Stimulated activated naive B cell treated with anti-CD40 and anti-IgM and Interleukin-4, amounts not matched to agents 10 μg/mL and 1 μg/mL and 100 μg/mL, for 72 hours (primary cell): ENCODE data around the gene PRKN.

Experiments used
- ATAC-seq, 2 donors: fragments of 150-1000 bp; cut with Tn5 transposase; replicated peaks; 2 replicates each; pipeline ENCODE4 v1.10.0; 2021; ENCODE audit warnings: moderate library complexity in 1 of 2
- DNase-seq: peaks from one replicate; pipeline ENCODE4 v3.0.0; 2021
- H3K27ac Mint-ChIP-seq: one replicate; pipeline ENCODE4 v1.8.0; 2022; ENCODE audit warnings: mild to moderate bottlenecking, mixed read lengths
- H3K27me3 Mint-ChIP-seq, 2 donors: one replicate each; pipeline ENCODE4 v1.8.0; 2022; ENCODE audit warnings: mixed read lengths in 2 of 2
- H3K36me3 Mint-ChIP-seq, 2 donors: one replicate each; pipeline ENCODE4 v1.8.0; 2022; ENCODE audit warnings: mixed read lengths in 2 of 2, mild to moderate bottlenecking in 1 of 2
- H3K4me1 Mint-ChIP-seq, 2 donors: one replicate each; pipeline ENCODE4 v1.8.0; 2022; ENCODE audit warnings: mixed read lengths in 2 of 2, mild to moderate bottlenecking in 1 of 2
- H3K4me3 Mint-ChIP-seq, 2 donors: one replicate each; pipeline ENCODE4 v1.8.0; 2022; ENCODE audit warnings: mild to moderate bottlenecking in 2 of 2, mixed read lengths in 2 of 2, moderate library complexity in 1 of 2
- H3K9me3 Mint-ChIP-seq, 2 donors: one replicate each; pipeline ENCODE4 v1.8.0; 2022; ENCODE audit warnings: mixed read lengths in 2 of 2, mild to moderate bottlenecking in 1 of 2

PRKN gene

DNA sequence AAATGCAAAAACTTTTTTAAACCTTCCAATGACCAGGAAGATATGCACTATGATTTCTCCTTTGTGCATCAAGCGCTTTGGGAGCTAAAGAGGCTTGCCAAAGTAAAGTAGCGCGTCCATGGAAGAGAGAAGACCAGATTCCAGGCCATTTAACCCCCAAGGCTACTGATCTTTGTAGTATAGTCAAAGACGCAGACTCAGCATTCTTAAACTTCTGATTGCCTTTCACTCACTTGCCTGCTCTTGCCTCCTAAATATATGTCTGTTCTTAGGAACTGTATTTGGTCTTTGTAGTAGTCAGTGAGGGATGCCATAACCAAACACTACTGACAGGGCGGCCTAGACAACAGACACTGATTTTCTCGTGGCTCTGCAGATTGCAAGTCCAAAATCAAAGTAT is 426.4 kb downstream of the PRKN start:
- ATAC-seq, result no peak
- no peaks in the 10 kb centered on the region for H3K4me1 Mint-ChIP-seq

GRCh38 chr6:162294029-162294428 is 433.5 kb downstream of the PRKN start:
- DNase-seq (no peak), ATAC-seq (no peak)
- H3K36me3 Mint-ChIP-seq, result no peaks in the 10 kb centered on the region
- no peaks in the 10 kb centered on the region for H3K4me1 Mint-ChIP-seq
- H3K4me3 Mint-ChIP-seq, result no peak overlapping the region
- no peak overlapping the region for H3K27ac Mint-ChIP-seq
- no peaks in the 10 kb centered on the region for H3K27me3 Mint-ChIP-seq
- H3K9me3 Mint-ChIP-seq, result peaks cover 2 to 3% of the 10 kb centered on the region in 2 donors

More for the DNA sequence above, 426.4 kb downstream of the PRKN start:
- no peak overlapping the region for H3K27ac Mint-ChIP-seq
- H3K4me3 Mint-ChIP-seq, result no peak overlapping the region
- H3K9me3 Mint-ChIP-seq, result peaks cover 0 to 2% of the 10 kb centered on the region in 2 donors
- H3K27me3 Mint-ChIP-seq, result no peaks in the 10 kb centered on the region
- no peaks in the 10 kb centered on the region for H3K36me3 Mint-ChIP-seq
- DNase-seq, result no peak

DNA sequence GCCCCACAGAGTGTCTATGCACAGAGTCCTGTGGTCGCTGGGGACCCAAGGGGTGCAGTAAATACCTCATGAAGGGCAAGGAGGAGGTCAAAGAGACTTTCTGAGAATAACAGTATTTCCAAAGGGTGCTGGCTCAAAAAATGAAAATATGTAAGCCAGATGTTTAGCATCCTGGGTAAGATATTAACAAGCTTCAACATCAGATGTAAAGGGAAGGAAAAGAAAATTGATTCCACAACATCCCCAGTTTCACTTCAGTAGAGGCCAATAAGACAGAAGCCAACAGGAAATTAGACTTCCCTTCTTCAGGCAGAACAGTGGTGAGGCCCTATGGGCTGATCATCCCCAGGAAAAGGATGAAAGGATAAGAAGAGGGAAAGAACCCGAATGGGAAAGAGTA is 434.7 kb downstream of the PRKN start:
- no peak for DNase-seq
- Mint-ChIP-seq H3K27me3 (no peaks in the 10 kb centered on the region), H3K4me1 (no peaks in the 10 kb centered on the region), H3K4me3 (no peak overlapping the region), H3K9me3 (peaks cover 3% of the 10 kb centered on the region in 2 donors), H3K27ac (no peak overlapping the region), H3K36me3 (no peaks in the 10 kb centered on the region)
- no peak for ATAC-seq

GRCh38 chr6:162290846-162291465 is 436.6 kb downstream of the PRKN start:
- Mint-ChIP-seq H3K9me3 (peaks cover 3 to 5% of the 10 kb centered on the region in 2 donors), H3K4me1 (no peaks in the 10 kb centered on the region), H3K27me3 (no peaks in the 10 kb centered on the region)

GRCh38 chr6:162289972-162290371 is 437.6 kb downstream of the PRKN start:
- H3K27me3 Mint-ChIP-seq, result no peaks in the 10 kb centered on the region
- H3K27ac Mint-ChIP-seq, result no peak overlapping the region
- no peaks in the 10 kb centered on the region for H3K4me1 Mint-ChIP-seq

More at GRCh38 chr6:162290846-162291465, 436.6 kb downstream of the PRKN start:
- H3K4me3 Mint-ChIP-seq, result no peak overlapping the region
- no peak for DNase-seq
- ATAC-seq, result no peak
- H3K27ac Mint-ChIP-seq, result no peak overlapping the region
- H3K36me3 Mint-ChIP-seq, result no peaks in the 10 kb centered on the region

GRCh38 chr6:162273986-162274385 is 453.6 kb downstream of the PRKN start:
- Mint-ChIP-seq H3K27ac (no peak overlapping the region), H3K27me3 (no peaks in the 10 kb centered on the region), H3K9me3 (peaks cover 0 to 3% of the 10 kb centered on the region in 2 donors), H3K4me1 (no peaks in the 10 kb centered on the region), H3K36me3 (no peaks in the 10 kb centered on the region), H3K4me3 (no peak overlapping the region)
- ATAC-seq (no peak), DNase-seq (no peak)

More at GRCh38 chr6:162289972-162290371, 437.6 kb downstream of the PRKN start:
- no peak for DNase-seq
- peaks cover 3 to 5% of the 10 kb centered on the region in 2 donors for H3K9me3 Mint-ChIP-seq
- ATAC-seq, result no peak
- H3K4me3 Mint-ChIP-seq, result no peak overlapping the region
- no peaks in the 10 kb centered on the region for H3K36me3 Mint-ChIP-seq

- Mint-ChIP-seq H3K27me3 (no peaks in the 10 kb centered on the region), H3K9me3 (peaks cover 0 to 2% of the 10 kb centered on the region in 2 donors), H3K27ac (no peak overlapping the region), H3K4me1 (no peaks in the 10 kb centered on the region), H3K36me3 (no peaks in the 10 kb centered on the region), H3K4me3 (no peak overlapping the region)
- no peak for DNase-seq
- no peak for ATAC-seq
These were observed 455.6 kb downstream of the PRKN start for GRCh38 chr6:162271922-162272321.

DNA sequence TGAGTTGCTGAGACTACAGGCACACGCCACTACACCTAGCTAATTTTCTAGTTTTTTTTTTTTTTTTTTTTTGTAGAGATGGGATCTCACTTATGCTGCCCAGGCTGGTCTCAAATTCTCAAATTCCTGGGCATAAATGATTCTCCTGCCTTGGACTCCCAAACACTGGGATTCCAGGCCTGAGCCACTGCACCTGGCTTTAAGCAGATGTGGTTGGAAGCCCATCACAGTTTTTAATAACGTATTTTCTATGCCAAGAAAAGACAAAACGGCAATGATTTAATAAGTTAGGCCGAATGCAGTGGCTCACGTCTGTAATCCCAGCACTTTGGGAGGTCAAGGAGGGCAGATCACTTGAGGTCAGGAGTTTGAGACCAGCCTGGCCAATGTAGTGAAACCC is 456.6 kb downstream of the PRKN start:
- no peaks in the 10 kb centered on the region for H3K36me3 Mint-ChIP-seq
- H3K4me3 Mint-ChIP-seq, result no peak overlapping the region
- peaks cover 0 to 1% of the 10 kb centered on the region in 2 donors for H3K9me3 Mint-ChIP-seq
- H3K27ac Mint-ChIP-seq, result no peak overlapping the region
- ATAC-seq (no peak), DNase-seq (no peak)
- no peaks in the 10 kb centered on the region for H3K4me1 Mint-ChIP-seq
- H3K27me3 Mint-ChIP-seq, result no peaks in the 10 kb centered on the region

GRCh38 chr6:162267641-162268040 is 459.9 kb downstream of the PRKN start:
- no peak for DNase-seq
- H3K27ac Mint-ChIP-seq, result no peak overlapping the region
- H3K36me3 Mint-ChIP-seq, result peaks cover 0 to 4% of the 10 kb centered on the region in 2 donors
- ATAC-seq, result no peak
- H3K4me3 Mint-ChIP-seq, result no peak overlapping the region
- H3K27me3 Mint-ChIP-seq, result no peaks in the 10 kb centered on the region
- H3K9me3 Mint-ChIP-seq, result peaks cover 6 to 7% of the 10 kb centered on the region in 2 donors
- H3K4me1 Mint-ChIP-seq, result no peaks in the 10 kb centered on the region

- Mint-ChIP-seq H3K27me3 (no peaks in the 10 kb centered on the region), H3K9me3 (peaks cover 6 to 7% of the 10 kb centered on the region in 2 donors), H3K36me3 (peaks cover 0 to 4% of the 10 kb centered on the region in 2 donors)
These were observed 460.4 kb downstream of the PRKN start for GRCh38 chr6:162267126-162267525.

DNA sequence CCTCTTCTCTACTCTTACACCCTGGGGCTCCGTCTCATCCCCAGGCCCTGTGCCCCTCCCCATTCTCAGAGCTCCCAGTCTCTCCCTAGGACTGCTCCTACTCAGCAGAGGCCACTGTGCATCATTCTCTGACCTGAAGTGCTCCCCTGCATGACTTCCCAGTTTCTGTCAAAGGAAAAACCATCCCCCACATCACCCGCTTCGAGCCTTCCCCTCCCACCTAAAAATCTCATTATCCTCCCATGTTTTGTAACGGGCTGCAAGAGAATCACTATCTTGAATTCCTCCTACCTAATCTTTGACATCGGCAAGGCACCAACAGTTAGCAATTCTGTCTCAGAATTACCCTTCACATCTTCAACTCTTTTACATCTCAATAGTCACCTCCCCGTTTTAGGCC is 463.0 kb downstream of the PRKN start:
- no peaks in the 10 kb centered on the region for H3K4me1 Mint-ChIP-seq
- peaks cover 7% of the 10 kb centered on the region in 2 donors for H3K9me3 Mint-ChIP-seq
- peaks cover 0 to 4% of the 10 kb centered on the region in 2 donors for H3K36me3 Mint-ChIP-seq
- no peak overlapping the region for H3K4me3 Mint-ChIP-seq
- no peaks in the 10 kb centered on the region for H3K27me3 Mint-ChIP-seq
- DNase-seq (no peak), ATAC-seq (no peak)
- no peak overlapping the region for H3K27ac Mint-ChIP-seq

More at GRCh38 chr6:162267126-162267525, 460.4 kb downstream of the PRKN start:
- ATAC-seq (no peak), DNase-seq (no peak)
- H3K27ac Mint-ChIP-seq, result no peak overlapping the region
- H3K4me1 Mint-ChIP-seq, result no peaks in the 10 kb centered on the region
- H3K4me3 Mint-ChIP-seq, result no peak overlapping the region

GRCh38 chr6:162262466-162263196 is 464.9 kb downstream of the PRKN start:
- H3K4me1 Mint-ChIP-seq, result no peaks in the 10 kb centered on the region
- no peak for ATAC-seq
- H3K9me3 Mint-ChIP-seq, result peaks cover 7 to 9% of the 10 kb centered on the region in 2 donors
- H3K27me3 Mint-ChIP-seq, result no peaks in the 10 kb centered on the region
- peaks cover 0 to 4% of the 10 kb centered on the region in 2 donors for H3K36me3 Mint-ChIP-seq
- no peak overlapping the region for H3K4me3 Mint-ChIP-seq
- H3K27ac Mint-ChIP-seq, result no peak overlapping the region
- no peak for DNase-seq

DNA sequence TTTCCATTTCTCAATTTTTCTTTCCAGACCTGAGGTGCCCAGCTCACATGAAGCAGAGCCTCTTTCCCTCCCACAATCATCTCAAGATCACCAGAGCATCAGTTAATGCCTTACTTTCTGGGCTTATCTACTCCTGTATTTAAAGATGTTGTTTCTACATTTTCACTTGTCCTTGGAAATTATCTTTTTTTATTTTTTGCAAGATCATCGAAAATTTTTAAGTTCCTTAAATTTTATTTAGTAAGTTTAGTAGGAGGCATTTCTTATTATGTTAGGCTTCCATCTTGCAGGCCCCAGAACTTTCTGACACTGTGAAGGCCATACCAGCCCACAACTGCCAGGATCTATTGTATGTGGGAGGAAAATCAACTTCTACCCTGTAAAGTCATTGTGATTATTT is 466.0 kb downstream of the PRKN start:
- no peak for ATAC-seq
- Mint-ChIP-seq H3K4me3 (no peak overlapping the region), H3K27ac (no peak overlapping the region), H3K36me3 (peaks cover 0 to 4% of the 10 kb centered on the region in 2 donors), H3K4me1 (no peaks in the 10 kb centered on the region), H3K9me3 (peaks cover 7 to 9% of the 10 kb centered on the region in 2 donors), H3K27me3 (no peaks in the 10 kb centered on the region)
- DNase-seq, result no peak

DNA sequence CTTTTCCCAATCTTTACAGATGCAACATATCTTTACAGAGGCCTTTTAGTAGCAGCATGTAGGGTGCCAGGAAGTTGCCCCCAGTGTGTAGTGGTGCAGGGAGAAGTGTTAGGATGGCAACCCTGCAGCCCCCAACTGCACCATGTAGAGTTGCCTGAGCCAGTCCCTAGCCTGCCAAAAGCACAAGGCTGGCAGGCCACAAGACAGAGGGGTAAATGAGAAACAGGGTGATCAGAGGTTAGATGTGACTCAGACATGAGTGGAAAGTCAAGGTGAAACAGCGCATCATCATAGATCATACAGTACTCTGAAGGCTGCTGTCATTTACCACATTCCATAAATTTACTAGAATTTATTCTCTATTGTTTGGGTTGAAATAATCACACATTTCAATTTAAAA is 467.5 kb downstream of the PRKN start:
- ATAC-seq, result no peak
- Mint-ChIP-seq H3K4me1 (no peaks in the 10 kb centered on the region), H3K4me3 (no peak overlapping the region)

DNA sequence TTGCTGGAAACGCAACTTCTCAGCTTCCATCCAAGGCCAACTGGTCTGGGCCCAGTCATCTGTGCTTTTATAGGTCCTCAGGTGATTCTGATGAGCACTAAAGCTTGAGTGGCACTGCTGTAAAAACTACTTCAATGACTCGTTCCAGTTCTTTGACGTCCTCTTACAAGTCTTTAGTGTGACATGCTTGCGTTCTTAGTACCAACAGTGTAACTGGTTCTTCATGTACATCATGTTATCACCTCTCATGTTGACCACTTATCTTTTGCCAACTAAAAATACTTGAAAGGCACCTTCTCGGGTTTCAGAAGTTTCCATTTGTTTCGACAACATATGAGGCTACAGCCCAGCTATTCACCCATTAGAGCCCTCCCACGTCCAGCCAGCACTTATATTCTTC is 468.9 kb downstream of the PRKN start:
- Mint-ChIP-seq H3K27me3 (no peaks in the 10 kb centered on the region), H3K27ac (no peak overlapping the region)
- no peak for ATAC-seq

More for the DNA sequence above, 467.5 kb downstream of the PRKN start:
- peaks cover 0 to 4% of the 10 kb centered on the region in 2 donors for H3K36me3 Mint-ChIP-seq
- no peaks in the 10 kb centered on the region for H3K27me3 Mint-ChIP-seq
- peaks cover 7 to 9% of the 10 kb centered on the region in 2 donors for H3K9me3 Mint-ChIP-seq
- no peak for DNase-seq
- H3K27ac Mint-ChIP-seq, result no peak overlapping the region

More for the DNA sequence above, 468.9 kb downstream of the PRKN start:
- no peak for DNase-seq
- no peaks in the 10 kb centered on the region for H3K4me1 Mint-ChIP-seq
- H3K4me3 Mint-ChIP-seq, result no peak overlapping the region
- H3K9me3 Mint-ChIP-seq, result peaks cover 0 to 5% of the 10 kb centered on the region in 2 donors
- no peaks in the 10 kb centered on the region for H3K36me3 Mint-ChIP-seq
